Neuronal stem cell (in vitro differentiated cells): ENCODE results near the gene SFT2D3.

ENCODE experiments used
- DNase-seq: peaks from one replicate; pipeline ENCODE4 v3.0.0-alpha.2; 2013; ENCODE audit warnings: low spot score
- H2AFZ ChIP-seq: one replicate; pipeline ENCODE4 v1.6.1; 2013; ENCODE audit warnings: mild to moderate bottlenecking, low read length, inconsistent platforms
- H2AK5ac ChIP-seq: 2 replicates; pipeline ENCODE4 v1.6.1; 2013; ENCODE audit warnings: low read depth, mild to moderate bottlenecking, inconsistent platforms, low read length, moderate library complexity, mixed read lengths
- H2BK120ac ChIP-seq: 2 replicates; pipeline ENCODE4 v1.6.1; 2013; ENCODE audit warnings: low read depth, mild to moderate bottlenecking, inconsistent platforms, low read length, moderate library complexity, mixed read lengths
- H2BK12ac ChIP-seq: one replicate; pipeline ENCODE4 v1.6.1; 2013; ENCODE audit warnings: low read length, inconsistent platforms
- H2BK15ac ChIP-seq: 2 replicates; pipeline ENCODE4 v1.6.1; 2013; ENCODE audit warnings: mild to moderate bottlenecking, low read length, inconsistent platforms, mixed read lengths
- H2BK5ac ChIP-seq: one replicate; pipeline ENCODE4 v1.6.1; 2013; ENCODE audit warnings: inconsistent platforms, mild to moderate bottlenecking, low read length, moderate library complexity
- H3K14ac ChIP-seq: one replicate; pipeline ENCODE4 v1.6.1; 2013; ENCODE audit warnings: low read length, inconsistent platforms
- H3K18ac ChIP-seq: 2 replicates; pipeline ENCODE4 v1.6.1; 2013; ENCODE audit warnings: low read length, inconsistent platforms
- H3K23ac ChIP-seq: 2 replicates; pipeline ENCODE4 v1.6.1; 2013; ENCODE audit warnings: low read depth, mild to moderate bottlenecking, mixed read lengths, low read length, inconsistent platforms; ENCODE audit not compliant: poor library complexity
- H3K27ac ChIP-seq: replicated peaks from 3 replicates; pipeline ENCODE4 v1.5.1; 2013; ENCODE audit warnings: low read length, inconsistent platforms
- H3K27me3 ChIP-seq, 3 experiments: 2 replicates each; pipeline ENCODE4 v1.6.1; 2013; ENCODE audit warnings: low read length in 3 of 3, mild to moderate bottlenecking in 2 of 3, inconsistent platforms in 1 of 3, low read depth in 1 of 3, mixed read lengths in 1 of 3, moderate library complexity in 1 of 3; ENCODE audit not compliant: control insufficient read depth in 3 of 3, insufficient read depth in 3 of 3
- H3K36me3 ChIP-seq, 2 donors: replicated peaks in 1 of 2; 2 replicates each; pipeline ENCODE4 v1.6.1; 2013; ENCODE audit warnings: low read length in 2 of 2; ENCODE audit not compliant: control insufficient read depth in 2 of 2, insufficient read depth in 2 of 2
- H3K4ac ChIP-seq: 2 replicates; pipeline ENCODE4 v1.6.1; 2013; ENCODE audit warnings: inconsistent platforms, mild to moderate bottlenecking, low read length, moderate library complexity
- H3K4me1 ChIP-seq, 2 donors: 1 replicate in 1 of 2; 2 replicates in 1 of 2; pipeline ENCODE4 v1.6.1; 2013; ENCODE audit warnings: low read length in 2 of 2, low read depth in 1 of 2; ENCODE audit not compliant: control insufficient read depth in 2 of 2, insufficient read depth in 1 of 2
- H3K4me2 ChIP-seq: one replicate; pipeline ENCODE4 v1.6.1; 2013; ENCODE audit warnings: mild to moderate bottlenecking, low read length, inconsistent platforms; ENCODE audit not compliant: insufficient read depth, poor library complexity, severe bottlenecking
- H3K4me3 ChIP-seq, 2 donors: 2 replicates each; pipeline ENCODE4 v1.5.1; 2013; ENCODE audit warnings: low read length in 2 of 2, mild to moderate bottlenecking in 2 of 2, inconsistent platforms in 1 of 2, moderate library complexity in 1 of 2
- H3K79me1 ChIP-seq: one replicate; pipeline ENCODE4 v1.6.1; 2013; ENCODE audit warnings: low read depth, mild to moderate bottlenecking, inconsistent platforms, low read length, moderate library complexity
- H3K9ac ChIP-seq: one replicate; pipeline ENCODE4 v1.6.1; 2013; ENCODE audit warnings: mild to moderate bottlenecking, low read depth, low read length, inconsistent platforms; ENCODE audit not compliant: poor library complexity
- H3K9me3 ChIP-seq, 2 donors: replicated peaks in 1 of 2; 2 replicates each; pipeline versions ENCODE3 to v1.6.1; 2013; ENCODE audit warnings: low read length in 2 of 2, mild to moderate bottlenecking in 2 of 2, inconsistent platforms in 1 of 2, low read depth in 1 of 2, mixed read lengths in 1 of 2, moderate library complexity in 1 of 2; ENCODE audit not compliant: control insufficient read depth in 2 of 2, insufficient read depth in 1 of 2
- H4K8ac ChIP-seq: one replicate; pipeline ENCODE4 v1.6.1; 2013; ENCODE audit warnings: low read depth, mild to moderate bottlenecking, inconsistent platforms, low read length, moderate library complexity
- H4K91ac ChIP-seq: one replicate; pipeline ENCODE4 v1.6.1; 2013; ENCODE audit warnings: low read length, low read depth, mild to moderate bottlenecking, inconsistent platforms; ENCODE audit not compliant: poor library complexity
- WGBS, 2 donors: extraction: QIAGEN DNeasy Blood & Tissue Kit; methylation state at CpG; one replicate each; pipeline ENCODE4 v1.1.7; 2013; ENCODE audit warnings: missing lambda C conversion rate in 2 of 2, mixed read lengths in 1 of 2; ENCODE audit not compliant: insufficient read length in 2 of 2, insufficient replicate concordance in 1 of 2; ENCODE audit errors: extremely low coverage in 2 of 2; 5-methylcytosine and 5-hydroxymethylcytosine counted together

SFT2D3 gene

GRCh38 chr2:127661949-127662510 is 39.3 kb upstream of the SFT2D3 start:
- Histone ChIP-seq H3K4ac (no peak overlapping the region), H2AK5ac (peak overlapping the region; percentile 8), H4K8ac (no peak overlapping the region), H3K4me2 (no peak overlapping the region), H2BK15ac (no peak overlapping the region), H3K9ac (no peak overlapping the region), H2BK12ac (no peak overlapping the region), H3K36me3 (no peaks in the 10 kb centered on the region), H3K4me3 (no peak overlapping the region), H3K14ac (no peak overlapping the region), H3K27me3 (peaks cover 0 to 60% (median 31%) of the 10 kb centered on the region in 3 experiments), H3K23ac (no peak overlapping the region), H3K9me3 (peaks cover 0 to 3% of the 10 kb centered on the region in 2 donors), H4K91ac (no peak overlapping the region), H2BK120ac (no peak overlapping the region), H3K27ac (no peak overlapping the region), H3K18ac (peak overlapping the region; percentile 25), H3K4me1 (peaks cover 13 to 16% of the 10 kb centered on the region in 2 donors), H2BK5ac (no peak overlapping the region), H2AFZ (no peak overlapping the region), H3K79me1 (no peaks in the 10 kb centered on the region)
- DNase-seq = no peak
- no CpG with 5 or more reads among the region's 9 CpGs for WGBS, 2 donors

- H3K18ac ChIP-seq = peak overlapping the region; percentile 67
- WGBS, 2 donors = no CpG with 5 or more reads among the region's 9 CpGs
- no peaks in the 10 kb centered on the region for H3K36me3 ChIP-seq
- no peak overlapping the region for H3K4ac ChIP-seq
- peaks cover 13 to 16% of the 10 kb centered on the region in 2 donors for H3K4me1 ChIP-seq
- H3K9me3 ChIP-seq = peaks cover 0 to 3% of the 10 kb centered on the region in 2 donors
- no peaks in the 10 kb centered on the region for H3K79me1 ChIP-seq
- H3K23ac ChIP-seq = peak overlapping the region; percentile 0
- H4K91ac ChIP-seq = no peak overlapping the region
- no peak overlapping the region for H3K4me3 ChIP-seq
- no peak overlapping the region for H3K4me2 ChIP-seq
- peaks cover 0 to 68% (median 31%) of the 10 kb centered on the region in 3 experiments for H3K27me3 ChIP-seq
- no peak overlapping the region for H2BK120ac ChIP-seq
- H4K8ac ChIP-seq = no peak overlapping the region
- H3K9ac ChIP-seq = no peak overlapping the region
- H2AFZ ChIP-seq = no peak overlapping the region
- no peak overlapping the region for H2BK12ac ChIP-seq
- no peak overlapping the region for H3K14ac ChIP-seq
- no peak overlapping the region for H2BK15ac ChIP-seq
- H2AK5ac ChIP-seq = peak overlapping the region; percentile 80
- no peak overlapping the region for H3K27ac ChIP-seq
- DNase-seq = no peak
- H2BK5ac ChIP-seq = no peak overlapping the region
Observed at GRCh38 chr2:127662937-127663565, 38.2 kb upstream of the SFT2D3 start.

- H4K8ac ChIP-seq = no peak overlapping the region
- H2AK5ac ChIP-seq = peak overlapping the region; percentile 5
- no peak overlapping the region for H2BK12ac ChIP-seq
- H3K4ac ChIP-seq = no peak overlapping the region
- H3K14ac ChIP-seq = no peak overlapping the region
- H4K91ac ChIP-seq = no peak overlapping the region
- peaks cover 13 to 16% of the 10 kb centered on the region in 2 donors for H3K4me1 ChIP-seq
- peaks cover 0 to 3% of the 10 kb centered on the region in 2 donors for H3K9me3 ChIP-seq
- peak overlapping the region; percentile 59 for H3K4me2 ChIP-seq
- H3K79me1 ChIP-seq = no peaks in the 10 kb centered on the region
- H2BK120ac ChIP-seq = no peak overlapping the region
- peaks cover 0 to 68% (median 31%) of the 10 kb centered on the region in 3 experiments for H3K27me3 ChIP-seq
- H2AFZ ChIP-seq = no peak overlapping the region
- H3K23ac ChIP-seq = no peak overlapping the region
- peak overlapping the region; percentile 97 for H3K18ac ChIP-seq
- DNase-seq = no peak
- no peak overlapping the region for H2BK5ac ChIP-seq
- no CpG with 5 or more reads among the region's 6 CpGs for WGBS, 2 donors
- no peaks in the 10 kb centered on the region for H3K36me3 ChIP-seq
- H3K27ac ChIP-seq = no peak overlapping the region
- no peak overlapping the region for H3K4me3 ChIP-seq
- no peak overlapping the region for H2BK15ac ChIP-seq
- no peak overlapping the region for H3K9ac ChIP-seq
Observed at GRCh38 chr2:127663566-127664064, 37.7 kb upstream of the SFT2D3 start.
